Psoas muscle (tissue), 8 donors: ENCODE data around the gene SP9. TPM values are rescaled to one million over a fixed set of nuclear protein-coding genes. Genes with fewer than 3 reads are reported as not detected.

Experiments
- ATAC-seq, 4 donors: fragments of 200-7000 bp; cut with Tn5 transposase; one replicate each; pipeline ENCODE4 v1.9.1; 2020; ENCODE audit warnings: moderate library complexity in 3 of 4, mild to moderate bottlenecking in 2 of 4
- DNase-seq, 2 donors: peaks; one replicate each; pipeline ENCODE4 v3.0.0-alpha.2; 2020
- H3K27ac ChIP-seq: fragments of 200-600 bp; one replicate; pipeline ENCODE4 v1.8.0; 2022
- H3K27me3 ChIP-seq, 3 donors: fragments of 200-600 bp in 1 of 3; one replicate each; pipeline versions ENCODE4 v1.6.1 to v1.8.0; 2013 to 2022; ENCODE audit warnings: low read length in 2 of 3, mild to moderate bottlenecking in 2 of 3, moderate library complexity in 1 of 3; ENCODE audit not compliant: insufficient read depth in 3 of 3
- H3K36me3 ChIP-seq, 2 donors: fragments of 200-600 bp in 1 of 2; one replicate each; pipeline versions ENCODE4 v1.6.1 to v1.8.0; 2013 to 2022; ENCODE audit warnings: low read depth in 1 of 2, mild to moderate bottlenecking in 1 of 2, moderate library complexity in 1 of 2; ENCODE audit not compliant: insufficient read depth in 1 of 2
- H3K4me1 ChIP-seq: fragments of 200-600 bp; one replicate; pipeline ENCODE4 v1.8.0; 2022
- H3K4me3 ChIP-seq: fragments of 200-600 bp; one replicate; pipeline ENCODE4 v1.8.0; 2022; ENCODE audit warnings: mild to moderate bottlenecking
- H3K9me3 ChIP-seq: fragments of 200-600 bp; one replicate; pipeline ENCODE4 v1.8.0; 2022
- CTCF ChIP-seq: fragments of 200-600 bp; IDR thresholded peaks from one replicate; pipeline ENCODE4 v1.8.0; 2022; ENCODE audit warnings: antibody characterized with exemption
- WGBS, 3 donors: extraction: QIAGEN DNeasy Blood & Tissue Kit; methylation state at CpG; one replicate each; pipeline versions ENCODE4 v1.1.6 to v1.1.7; 2013; 5-methylcytosine and 5-hydroxymethylcytosine counted together
- intact Hi-C, 2 donors: fragments of 100-400 bp; cut with DNase I; formaldehyde crosslinking; loops; one replicate each; pipeline versions ENCODE4 v1.11.0 to v1.14.2; 2022
- polyA plus RNA-seq, 3 donors: library from polyadenylated mRNA; stranded (reverse); fragments of 200-250 nt; gene quantifications; one replicate each; pipeline ENCODE4 v1.2.3, GENCODE V29; 2013
- total RNA-seq, 4 donors: library from RNA; stranded (reverse); fragmentation: NEBNext Ultra II Directional in 2 of 4; extraction: Animal tissue kit (Norgen Biotek cat#: 25700) in 2 of 4; gene quantifications; one replicate each; pipeline versions ENCODE4 v1.2.1 to v1.2.4, GENCODE V29; 2021 to 2023
- donor health status: healthy with polysubstance abuse.
- donor health status: DM: no; HTN: no; CAD: no; lungs with moderate emphysema.
- donor health status: Bipolar disorder and iron deficiency.
- donor health status: healthy.
- donor health status: DM: yes; HTN: yes; CAD: no.
- donor health status: DM: no; HTN: no; CAD: no.
- donor health status: DM: no; HTN: no; CAD: no.
- donor health status: DM: yes; HTN: yes; CAD: no.

Gene SP9
- total and polyA plus RNA-seq, 7 donors: 0.03 to 0.95 (median 0.36) TPM; not detected in 3

DNA sequence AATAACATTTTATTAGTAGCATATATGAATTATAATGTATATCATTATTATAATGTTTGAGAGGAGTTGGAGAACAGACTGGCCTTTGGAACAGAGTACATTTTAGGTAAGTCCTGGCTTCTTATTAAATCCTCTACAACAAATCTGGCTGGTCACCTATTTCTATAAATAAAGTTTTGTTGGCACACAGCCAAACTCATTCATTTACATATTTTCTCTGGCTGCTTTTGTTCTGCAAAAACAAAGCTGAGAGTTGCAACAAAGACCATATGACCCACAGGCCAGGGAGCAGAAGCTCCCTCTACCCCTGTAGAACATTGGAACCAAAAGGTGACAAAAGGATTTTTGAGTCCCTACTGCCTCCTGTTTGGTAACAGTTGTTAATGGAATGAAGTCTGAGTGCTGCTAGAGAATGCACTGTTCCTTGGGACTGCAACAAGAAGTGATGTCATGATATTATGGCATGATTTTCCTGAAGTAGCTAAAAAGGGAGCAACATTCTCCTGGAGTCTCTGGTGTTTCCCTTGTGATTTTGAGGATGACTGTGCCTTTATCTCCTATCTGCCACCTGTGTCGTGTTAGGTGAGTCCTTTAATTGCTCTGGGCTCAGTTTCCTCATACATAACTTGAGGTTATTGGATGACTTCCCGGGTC, 22.0 kb upstream of the SP9 start:
- Histone ChIP-seq H3K4me1 (no peaks in the 10 kb centered on the region), H3K36me3 (no peaks in the 10 kb centered on the region), H3K9me3 (no peaks in the 10 kb centered on the region), H3K4me3 (no peak overlapping the region), H3K27me3 (peaks cover 0 to 14% (median 0%) of the 10 kb centered on the region in 3 donors), H3K27ac (no peak overlapping the region)
- intact Hi-C loops: no loop called here
- DNase-seq (no peak), ATAC-seq (no peak)
- no peak for TF ChIP-seq CTCF
- WGBS, 3 donors: 64 to 70% (median 70%) methylated on average over 2 of the region's 2 CpGs

DNA sequence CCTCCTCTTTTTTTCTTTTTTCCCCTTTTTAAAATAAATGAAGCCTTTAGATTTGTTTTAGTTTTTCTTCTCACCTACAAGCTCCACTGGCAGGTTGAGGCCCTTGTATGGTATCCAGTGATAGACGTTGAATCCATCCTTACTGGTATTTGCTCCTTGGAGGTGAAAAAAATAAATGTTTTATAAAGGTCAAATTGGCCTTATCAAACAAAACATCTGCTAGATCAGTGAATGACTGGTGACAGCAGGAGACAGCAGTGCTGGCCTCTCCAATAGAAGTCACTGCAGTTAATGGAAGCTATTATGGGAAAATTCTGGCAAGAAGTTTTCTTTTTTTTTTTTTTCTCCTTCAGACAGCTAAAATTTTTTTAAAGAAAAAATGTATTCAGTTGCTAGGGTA, 12.6 kb upstream of the SP9 start:
- DNase-seq: no peak
- WGBS, 3 donors: 67 to 77% (median 69%) methylated on average over 1 of the region's 1 CpG
- Histone ChIP-seq H3K36me3 (no peaks in the 10 kb centered on the region), H3K27ac (no peak overlapping the region), H3K27me3 (peaks cover 0 to 9% (median 4%) of the 10 kb centered on the region in 3 donors), H3K9me3 (no peaks in the 10 kb centered on the region), H3K4me3 (no peak overlapping the region), H3K4me1 (peaks cover 8% of the 10 kb centered on the region)
- TF ChIP-seq CTCF: no peak
- intact Hi-C loops: no loop called here
- ATAC-seq: no peak

DNA sequence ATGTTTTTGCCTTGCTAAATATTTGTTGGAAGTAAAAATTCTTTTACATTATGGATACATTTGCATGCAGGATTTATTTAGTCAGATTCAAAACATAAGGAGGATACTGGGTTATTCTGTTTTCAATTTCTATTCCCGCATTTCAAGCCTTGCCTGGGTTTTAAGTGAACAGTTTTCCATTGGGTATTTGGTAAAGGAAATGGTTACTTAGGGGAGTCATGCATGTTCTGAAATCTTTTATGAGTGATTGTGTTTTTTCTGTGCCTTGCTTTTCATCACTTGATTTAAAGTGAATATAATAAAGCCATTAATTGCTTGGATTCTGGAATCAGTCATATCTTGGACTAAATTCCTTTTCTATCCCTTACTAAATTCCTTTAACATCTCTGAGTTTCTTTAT, 12.0 kb upstream of the SP9 start:
- Histone ChIP-seq H3K36me3 (no peaks in the 10 kb centered on the region), H3K9me3 (no peaks in the 10 kb centered on the region), H3K4me1 (peaks cover 13% of the 10 kb centered on the region), H3K4me3 (no peak overlapping the region), H3K27me3 (peaks cover 0 to 15% (median 6%) of the 10 kb centered on the region in 3 donors), H3K27ac (no peak overlapping the region)
- ATAC-seq (no peak), DNase-seq (no peak)
- no peak for TF ChIP-seq CTCF
- WGBS, 3 donors: 82 to 100% (median 82%) methylated on average over 1 of the region's 1 CpG
- intact Hi-C loops: no loop called here

DNA sequence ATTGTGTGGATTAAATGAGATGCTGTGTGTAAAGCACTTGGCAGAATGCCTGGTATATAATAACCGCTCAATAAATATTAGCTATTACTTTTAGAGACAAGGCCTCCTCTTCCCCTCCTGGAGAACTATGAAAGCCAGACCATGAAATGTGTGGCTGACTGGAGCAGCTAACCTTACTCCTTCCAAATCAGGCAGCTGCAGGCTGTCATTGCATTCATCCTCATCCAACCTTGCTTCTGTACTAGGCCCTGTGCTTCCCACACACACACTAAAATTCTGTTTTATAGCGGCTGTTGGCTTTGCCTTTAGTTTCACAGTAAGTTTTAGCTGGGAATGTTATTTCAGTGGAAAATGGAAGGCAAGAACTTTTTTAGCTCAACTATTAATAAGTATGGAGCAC, 10.2 kb upstream of the SP9 start:
- intact Hi-C loops: no loop called here
- H3K36me3 ChIP-seq: no peaks in the 10 kb centered on the region
- DNase-seq (no peak), ATAC-seq (no peak)
- peaks cover 13% of the 10 kb centered on the region for H3K4me1 ChIP-seq
- no peak for TF ChIP-seq CTCF
- H3K9me3 ChIP-seq: no peaks in the 10 kb centered on the region
- no peak overlapping the region for H3K27ac ChIP-seq
- H3K27me3 ChIP-seq: peaks cover 0 to 33% (median 11%) of the 10 kb centered on the region in 3 donors
- no peak overlapping the region for H3K4me3 ChIP-seq
- WGBS, 3 donors: 53 to 76% (median 70%) methylated on average over 2 of the region's 2 CpGs
